Measurements from ENCODE around the gene CRYM.

The CRYM gene

GRCh38 chr16:21244518-21245215 lies 33.4 kb downstream of the CRYM start:
- DNase-seq (ENCODE audit: low read depth), result no peak

- DNase-seq (ENCODE audit: low read depth), result no peak
These were observed 35.3 kb downstream of the CRYM start for GRCh38 chr16:21242756-21243155.

GRCh38 chr16:21239646-21240045 lies 38.4 kb downstream of the CRYM start:
- DNase-seq (ENCODE audit: low read depth), result no peak

GRCh38 chr16:21236831-21237230 lies 41.3 kb downstream of the CRYM start:
- no peak for DNase-seq (ENCODE audit: low read depth)

GRCh38 chr16:21235199-21235585 lies 42.9 kb downstream of the CRYM start:
- DNase-seq (ENCODE audit: low read depth), result no peak

- DNase-seq (ENCODE audit: low read depth), result no peak
These were observed 44.5 kb downstream of the CRYM start, which contains the start of gene ANKS4B for GRCh38 chr16:21233521-21234150. ANKS4B (plus strand) TSS chr16:21233699; CDS start chr16:21233738, 39 bp downstream.

GRCh38 chr16:21233045-21233520 lies 45.0 kb downstream of the CRYM start:
- no peak for DNase-seq (ENCODE audit: low read depth)

- no peak for DNase-seq (ENCODE audit: low read depth)
These were observed 49.7 kb downstream of the CRYM start for GRCh38 chr16:21228361-21228872.

GRCh38 chr16:21227866-21228265 lies 50.2 kb downstream of the CRYM start:
- no peak for DNase-seq (ENCODE audit: low read depth)

- DNase-seq (ENCODE audit: low read depth), result no peak
These were observed 51.3 kb downstream of the CRYM start for GRCh38 chr16:21226749-21227148.

- DNase-seq (ENCODE audit: low read depth), result no peak
These were observed 53.3 kb downstream of the CRYM start for GRCh38 chr16:21224800-21225199.

- DNase-seq (ENCODE audit: low read depth), result no peak
These were observed 54.3 kb downstream of the CRYM start for GRCh38 chr16:21223787-21224186.

- DNase-seq (ENCODE audit: low read depth), result no peak
These were observed 55.4 kb downstream of the CRYM start for GRCh38 chr16:21222495-21223337.

GRCh38 chr16:21219551-21219950 lies 58.5 kb downstream of the CRYM start:
- no peak for DNase-seq (ENCODE audit: low read depth)

- no peak for DNase-seq (ENCODE audit: low read depth)
These were observed 59.9 kb downstream of the CRYM start for GRCh38 chr16:21218153-21218552.

GRCh38 chr16:21217121-21217520 lies 61.0 kb downstream of the CRYM start:
- no peak for DNase-seq (ENCODE audit: low read depth)

- DNase-seq (ENCODE audit: low read depth), result no peak
These were observed 64.0 kb downstream of the CRYM start for GRCh38 chr16:21214086-21214485.

GRCh38 chr16:21211486-21211885 lies 66.6 kb downstream of the CRYM start, which contains the start of gene ZP2:
ZP2 (minus strand) TSS chr16:21211574; CDS start chr16:21211547, 27 bp downstream.
- DNase-seq (ENCODE audit: low read depth), result no peak
